ENCODE data around the gene NANOGP8. TPM values are rescaled to one million over a fixed set of nuclear protein-coding genes. Genes with fewer than 3 reads are reported as not detected.
A peak's percentile ranks its signal among the peaks of the same experiment; 100 is the strongest.

NANOGP8 gene
- total RNA-seq, 1 donor from 2014 or later, result 1.2 TPM

DNA sequence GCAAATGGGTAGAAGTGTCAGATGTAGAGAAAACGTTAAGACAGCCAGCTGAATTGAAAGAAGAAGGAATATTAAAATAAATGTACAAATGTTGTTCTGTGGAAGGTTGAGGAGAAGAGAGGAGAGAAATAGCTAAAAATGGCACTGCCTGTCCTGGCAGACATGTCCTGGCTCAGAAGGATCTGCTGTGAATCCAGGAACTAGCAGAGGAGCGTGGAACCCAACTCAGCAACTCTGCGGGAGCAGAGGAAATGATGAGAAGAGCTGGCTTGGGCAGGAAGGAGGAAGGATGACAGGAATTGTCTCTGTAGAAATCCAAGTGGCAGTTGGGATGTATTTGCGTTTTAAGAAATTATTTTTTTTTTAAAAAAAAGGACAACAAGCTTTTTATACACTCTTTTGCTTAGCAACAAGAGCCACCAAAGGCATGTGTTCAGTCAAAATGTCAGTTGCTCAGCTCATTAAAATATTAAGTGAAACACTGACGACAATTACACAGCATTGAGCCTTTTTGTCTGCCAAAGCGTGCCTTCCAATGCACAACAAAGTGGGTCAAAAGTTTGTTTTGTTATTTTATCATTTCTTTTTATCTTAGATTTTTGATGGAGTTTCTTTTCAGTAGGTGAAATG is 16.1 kb downstream of the NANOGP8 start:
- Mint-ChIP-seq H3K36me3 (peaks cover 12% of the 10 kb centered on the region), H3K27ac (peak overlapping the region; percentile 86), H3K9me3 (peaks cover 17% of the 10 kb centered on the region), H3K4me3 (no peak overlapping the region), H3K27me3 (ENCODE audit: low read depth) (no peaks in the 10 kb centered on the region), H3K4me1 (peaks cover 44% of the 10 kb centered on the region)
- no peak for DNase-seq (ENCODE audit: low spot score in 2 of 2, unreplicated experiment in 2 of 2)
- TF ChIP-seq, protein P1, sequence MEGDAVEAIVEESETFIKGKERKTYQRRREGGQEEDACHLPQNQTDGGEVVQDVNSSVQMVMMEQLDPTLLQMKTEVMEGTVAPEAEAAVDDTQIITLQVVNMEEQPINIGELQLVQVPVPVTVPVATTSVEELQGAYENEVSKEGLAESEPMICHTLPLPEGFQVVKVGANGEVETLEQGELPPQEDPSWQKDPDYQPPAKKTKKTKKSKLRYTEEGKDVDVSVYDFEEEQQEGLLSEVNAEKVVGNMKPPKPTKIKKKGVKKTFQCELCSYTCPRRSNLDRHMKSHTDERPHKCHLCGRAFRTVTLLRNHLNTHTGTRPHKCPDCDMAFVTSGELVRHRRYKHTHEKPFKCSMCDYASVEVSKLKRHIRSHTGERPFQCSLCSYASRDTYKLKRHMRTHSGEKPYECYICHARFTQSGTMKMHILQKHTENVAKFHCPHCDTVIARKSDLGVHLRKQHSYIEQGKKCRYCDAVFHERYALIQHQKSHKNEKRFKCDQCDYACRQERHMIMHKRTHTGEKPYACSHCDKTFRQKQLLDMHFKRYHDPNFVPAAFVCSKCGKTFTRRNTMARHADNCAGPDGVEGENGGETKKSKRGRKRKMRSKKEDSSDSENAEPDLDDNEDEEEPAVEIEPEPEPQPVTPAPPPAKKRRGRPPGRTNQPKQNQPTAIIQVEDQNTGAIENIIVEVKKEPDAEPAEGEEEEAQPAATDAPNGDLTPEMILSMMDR (IDR thresholded peaks at IDR 0.05; ENCODE audit: unreplicated experiment), result no peak

DNA sequence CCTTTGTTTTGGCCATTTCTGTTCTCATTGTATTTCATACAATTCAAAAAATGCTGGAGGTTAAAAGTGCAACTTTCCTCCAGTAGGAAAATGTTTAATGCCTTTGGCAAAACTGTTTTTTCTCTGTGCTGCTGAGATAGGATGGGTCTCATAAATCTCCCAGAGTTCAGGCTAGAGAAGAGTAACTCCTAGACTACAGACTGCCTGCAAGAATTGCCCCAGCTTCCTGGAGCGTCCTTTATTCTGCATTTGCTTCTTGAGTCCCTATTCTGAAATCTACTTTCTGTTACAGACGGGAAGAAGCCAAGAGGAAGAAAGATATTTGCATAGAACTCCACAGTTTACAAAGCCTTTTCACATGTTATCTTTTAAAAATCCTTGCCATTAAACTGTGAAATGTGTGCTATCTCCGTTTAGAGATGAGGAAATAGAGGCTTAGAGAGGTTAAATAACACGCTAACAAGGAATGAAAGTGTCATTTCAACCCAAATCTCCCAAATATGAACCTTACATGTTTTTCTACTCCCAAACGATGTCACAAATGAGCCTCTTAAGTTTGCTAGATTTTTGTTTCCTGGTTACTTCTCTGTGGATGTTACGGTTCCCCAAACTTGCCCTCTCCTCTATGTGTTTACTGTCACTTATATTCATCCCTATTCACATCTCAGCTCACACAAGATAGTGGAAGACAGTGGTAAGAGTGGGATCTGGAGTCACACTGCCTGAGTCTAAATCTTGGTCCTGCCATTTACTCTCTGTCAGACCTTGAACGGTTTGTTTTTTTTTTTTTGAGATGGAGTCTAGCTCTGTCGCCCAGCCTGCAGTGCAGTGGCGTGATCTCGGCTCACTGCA is 17.4 kb downstream of the NANOGP8 start:
- Mint-ChIP-seq H3K9me3 (peaks cover 12% of the 10 kb centered on the region), H3K4me3 (peak overlapping the region; percentile 27), H3K36me3 (peaks cover 12% of the 10 kb centered on the region), H3K27ac (peak overlapping the region; percentile 84), H3K4me1 (peaks cover 46% of the 10 kb centered on the region), H3K27me3 (ENCODE audit: low read depth) (no peaks in the 10 kb centered on the region)
- DNase-seq (ENCODE audit: low spot score in 2 of 2, unreplicated experiment in 2 of 2), result no peak
- TF ChIP-seq, protein P1 (IDR thresholded peaks at IDR 0.05; ENCODE audit: unreplicated experiment), result no peak

DNA sequence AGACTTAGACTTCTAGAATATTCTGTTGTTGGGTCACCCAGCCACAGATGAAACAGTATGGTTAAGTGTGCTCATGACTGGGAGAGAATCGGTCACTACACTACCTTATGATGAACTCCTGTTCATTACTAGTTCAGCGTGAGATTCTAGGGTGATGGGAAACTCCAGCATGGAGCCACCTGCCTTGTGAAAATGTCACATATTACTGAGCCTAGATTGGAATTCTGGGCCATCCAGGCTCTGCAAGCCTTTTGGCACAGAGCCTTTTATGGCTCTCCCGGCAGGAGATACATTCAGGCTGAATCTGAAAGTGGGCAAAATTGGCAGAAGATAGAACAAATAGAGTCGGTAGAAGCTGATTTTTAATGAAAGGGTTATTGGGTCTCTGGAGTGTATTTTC is 19.0 kb downstream of the NANOGP8 start:
- Mint-ChIP-seq H3K9me3 (peaks cover 6% of the 10 kb centered on the region), H3K27me3 (ENCODE audit: low read depth) (no peaks in the 10 kb centered on the region), H3K4me1 (peaks cover 62% of the 10 kb centered on the region), H3K4me3 (no peak overlapping the region), H3K36me3 (peaks cover 6% of the 10 kb centered on the region), H3K27ac (peak overlapping the region; percentile 92)
- no peak for DNase-seq (ENCODE audit: low spot score in 2 of 2, unreplicated experiment in 2 of 2)
- TF ChIP-seq, protein P1 (IDR thresholded peaks at IDR 0.05; ENCODE audit: unreplicated experiment), result no peak

DNA sequence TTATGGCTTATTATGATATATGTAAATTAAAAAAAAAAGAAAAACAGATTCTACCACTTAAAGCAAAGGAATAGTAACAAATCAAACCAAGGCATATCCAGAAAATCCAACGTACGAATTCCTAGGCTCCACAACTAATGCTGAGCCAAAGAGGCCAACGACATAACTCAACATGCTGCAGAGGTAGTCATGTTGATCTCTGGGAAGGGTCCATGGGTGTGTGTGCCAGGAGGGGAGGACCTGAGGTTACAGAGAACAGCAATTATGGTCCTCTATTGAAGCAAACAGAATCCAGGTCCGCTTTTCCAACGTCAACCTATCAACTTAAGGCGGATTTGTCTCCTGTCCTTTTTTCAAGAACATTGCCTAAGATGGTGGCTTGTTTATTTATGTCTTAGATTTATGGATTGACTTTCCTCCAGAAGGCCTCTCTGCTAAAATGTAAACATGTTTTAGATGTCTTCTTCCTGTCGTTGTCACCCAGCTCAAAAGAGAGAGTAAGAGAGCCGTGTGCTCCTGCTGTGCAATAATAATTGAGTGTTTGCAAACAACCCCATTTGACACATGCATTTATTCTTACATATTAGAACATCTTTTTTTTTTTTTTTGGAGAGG is 20.4 kb downstream of the NANOGP8 start:
- TF ChIP-seq, protein P1 (IDR thresholded peaks at IDR 0.05; ENCODE audit: unreplicated experiment), result no peak
- Mint-ChIP-seq H3K4me3 (no peak overlapping the region), H3K9me3 (peaks cover 3% of the 10 kb centered on the region), H3K4me1 (peaks cover 67% of the 10 kb centered on the region), H3K27ac (peak overlapping the region; percentile 84), H3K27me3 (ENCODE audit: low read depth) (no peaks in the 10 kb centered on the region), H3K36me3 (peaks cover 4% of the 10 kb centered on the region)
- DNase-seq (ENCODE audit: low spot score in 2 of 2, unreplicated experiment in 2 of 2), result no peak

DNA sequence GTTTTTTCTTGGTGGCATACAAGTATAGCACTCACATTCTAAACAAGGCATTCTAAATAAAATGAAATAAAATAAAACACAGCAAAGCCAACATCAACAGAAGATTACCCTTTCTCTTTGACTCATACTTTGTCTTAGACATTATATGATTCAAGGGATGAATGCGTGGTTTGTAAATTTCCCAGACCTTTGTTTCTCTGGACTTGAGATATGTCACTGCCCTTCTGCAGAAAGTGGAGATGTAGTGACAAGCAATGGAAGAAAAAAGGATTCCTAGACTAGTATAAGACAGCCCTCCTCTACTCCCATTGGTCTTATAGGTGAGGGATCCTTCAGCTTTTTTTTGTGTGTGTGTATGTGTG is 22.4 kb downstream of the NANOGP8 start:
- Mint-ChIP-seq H3K27ac (peak overlapping the region; percentile 81), H3K36me3 (peaks cover 4% of the 10 kb centered on the region), H3K27me3 (ENCODE audit: low read depth) (no peaks in the 10 kb centered on the region), H3K9me3 (peaks cover 3% of the 10 kb centered on the region), H3K4me1 (peaks cover 61% of the 10 kb centered on the region), H3K4me3 (no peak overlapping the region)
- TF ChIP-seq, protein P1 (IDR thresholded peaks at IDR 0.05; ENCODE audit: unreplicated experiment), result no peak
- no peak for DNase-seq (ENCODE audit: low spot score in 2 of 2, unreplicated experiment in 2 of 2)

Measured in mesothelial cell of epicardium (in vitro differentiated cells).